ENCODE measurements around the gene HSPA8. TPM values are rescaled to one million over a fixed set of nuclear protein-coding genes. Genes with fewer than 3 reads are reported as not detected.

Gene HSPA8
- total and polyA plus RNA-seq, 2 of the 8 experiments (the other 6 are each of a cell fraction or from before 2014, with no cell fraction given), result 1,491 to 2,155 TPM

GRCh38 chr11:123065621-123066020 lies 3.7 kb upstream of the HSPA8 start:
- no peaks in the 10 kb centered on the region for H3K27me3 ChIP-seq (replicated peaks in 1 of 4; ENCODE audit: control insufficient read depth in 3 of 4, extremely low read depth in 1 of 4, insufficient read depth in 3 of 4, low read length in 3 of 4)
- no peak overlapping the region for H4K91ac ChIP-seq (replicated peaks; ENCODE audit: insufficient read length, low read length)
- peaks cover 0 to 4% (median 1%) of the 10 kb centered on the region in 4 experiments; a peak in 3 of 7 replicates for H3K4me1 ChIP-seq (replicated peaks in 1 of 4; ENCODE audit: control insufficient read depth in 3 of 4, insufficient read depth in 4 of 4, low read length in 3 of 4)
- no peak overlapping the region for H2BK12ac ChIP-seq (ENCODE audit: low read depth, low read length)
- H3K9me3 ChIP-seq (ENCODE audit: insufficient read depth in 2 of 2, low read depth in 1 of 2, low read length in 1 of 2), result no peaks in the 10 kb centered on the region
- H2AFZ ChIP-seq (ENCODE audit: low read length), result no peak overlapping the region
- no peak overlapping the region for H3K4me2 ChIP-seq (ENCODE audit: insufficient read depth in 1 of 2, low read depth in 2 of 2, low read length in 2 of 2)
- peaks cover 7 to 10% of the 10 kb centered on the region in 2 experiments for H4K20me1 ChIP-seq (replicated peaks in 1 of 2; ENCODE audit: control insufficient read depth in 1 of 2, insufficient read depth in 2 of 2, low read length in 2 of 2)
- H3K18ac ChIP-seq (ENCODE audit: extremely low read depth, low read length), result no peak overlapping the region
- H2AK5ac ChIP-seq (ENCODE audit: low read depth, low read length), result no peak overlapping the region
- H3K23ac ChIP-seq (ENCODE audit: insufficient read length), result no peak overlapping the region
- peaks cover 4 to 9% (median 6%) of the 10 kb centered on the region in 4 experiments for H3K36me3 ChIP-seq (ENCODE audit: control insufficient read depth in 2 of 4, insufficient read depth in 4 of 4, low read length in 3 of 4)
- TF ChIP-seq ZNF274 (IDR thresholded peaks at IDR 0.05; ENCODE audit: borderline replicate concordance, extremely low read depth, low read length), result no peak
- no peak for TF ChIP-seq RXRA (IDR thresholded peaks at IDR 0.05; ENCODE audit: insufficient read depth, low read depth, low read length)
- no peak for TF ChIP-seq SAP30 (IDR thresholded peaks at IDR 0.05; ENCODE audit: insufficient read depth, insufficient replicate concordance, low read length)
- no peak for TF ChIP-seq CEBPB (IDR thresholded peaks at IDR 0.05; ENCODE audit: low read depth, low read length)
- no peak overlapping the region for H4K8ac ChIP-seq (ENCODE audit: extremely low read depth, insufficient read depth, low read length)
- ChIA-PET CTCF (ENCODE audit: partially characterized antibody) (interaction anchor here (0.9 to 1.2 kb wide), 5 partner anchors 12 to 180 kb away, joined by 3 to 5 read pairs (median 3); no protein-coding TSS in a partner anchor), POLR2A (ENCODE audit: partially characterized antibody) (interaction anchor here (0.9 to 1.4 kb wide), 3 partner anchors 8 to 13 kb away, joined by 3 to 4 read pairs (median 3); no protein-coding TSS in a partner anchor)
- DNase-seq (ENCODE audit: low read depth in 1 of 2, low spot score in 2 of 2), result no peak
- peaks cover 10 to 32% of the 10 kb centered on the region in 2 experiments for H3K79me2 ChIP-seq (ENCODE audit: control insufficient read depth in 1 of 2, insufficient read depth in 2 of 2, low read length in 2 of 2)
- H3K27ac ChIP-seq (ENCODE audit: low read depth, low read length), result no peak overlapping the region
- WGBS, 2 experiments (ENCODE audit: extremely low coverage in 1 of 2, insufficient coverage in 1 of 2, insufficient read length in 1 of 2, insufficient replicate concordance in 2 of 2, low coverage in 1 of 2, low lambda C conversion rate in 2 of 2, missing lambda C conversion rate in 1 of 2), result 95% methylated on average over 2 of the region's 2 CpGs; no CpG with 5 or more reads in 1 of the 2 experiments
- H2BK20ac ChIP-seq (ENCODE audit: low read length), result no peak overlapping the region
- H2BK5ac ChIP-seq (ENCODE audit: low read depth, low read length), result no peak overlapping the region
- peaks cover 6% of the 10 kb centered on the region for H3K23me2 ChIP-seq (ENCODE audit: low read depth, low read length)
- H3K56ac ChIP-seq (replicated peaks; ENCODE audit: insufficient read length, low read depth, low read length), result no peak overlapping the region
- H2BK120ac ChIP-seq (replicated peaks; ENCODE audit: low read depth, low read length), result no peak overlapping the region
- no peak overlapping the region for H3K4ac ChIP-seq (replicated peaks; ENCODE audit: insufficient read length, low read depth, low read length)
- no peak overlapping the region for H3K9ac ChIP-seq (replicated peaks in 1 of 4; ENCODE audit: extremely low read depth in 1 of 4, low read depth in 3 of 4, low read length in 3 of 4)
- no peak overlapping the region for H3K4me3 ChIP-seq (ENCODE audit: extremely low read depth in 1 of 4, insufficient read depth in 2 of 4, low read depth in 3 of 4, low read length in 4 of 4)
- H2BK15ac ChIP-seq (ENCODE audit: low read length), result no peak overlapping the region
- no peak overlapping the region for H4K5ac ChIP-seq (ENCODE audit: insufficient read length, low read depth, low read length)
- H3K14ac ChIP-seq (ENCODE audit: insufficient read length), result no peak overlapping the region
- FAIRE-seq, result no peak
- no peaks in the 10 kb centered on the region for H3K79me1 ChIP-seq (ENCODE audit: low read depth, low read length)
